G401 (cell line): ENCODE measurements around the gene IKZF4. TPM values are rescaled to one million over a fixed set of nuclear protein-coding genes. Genes with fewer than 3 reads are reported as not detected.

Experiments
- DNase-seq: peaks from one replicate; pipeline ENCODE4 v3.0.0-alpha.2; 2015; ENCODE audit warnings: low spot score
- in situ Hi-C: cut with HindIII; loops from 2 replicates; pipeline ENCODE4 v1.10.0; 2016; ENCODE audit warnings: low sequenced_read_pairs, mixed read lengths
- total RNA-seq: library from RNA; depleted of rRNA; stranded (reverse); fragments of >200 nt; shearing (Covaris generic); gene quantifications from 2 replicates; pipeline ENCODE4 v1.2.3, GENCODE V29; 2014; rRNA removed

IKZF4 gene
- total RNA-seq, 1 experiment from 2014 or later, result 0.54 TPM

- DNase-seq, result peak; percentile 44
- in situ Hi-C loops, result no loop called here
These were observed 58.3 kb downstream of the IKZF4 start for GRCh38 chr12:56078931-56079722.

- in situ Hi-C loops, result no loop called here
- peak; percentile 27 for DNase-seq
These were observed 59.1 kb downstream of the IKZF4 start, which contains the start of gene ERBB3 for GRCh38 chr12:56079723-56080555. Gene ERBB3 (plus strand): TSS chr12:56080165. CDS start chr12:56080301, 136 bp downstream.

GRCh38 chr12:56080556-56081138 lies 59.8 kb downstream of the IKZF4 start:
- DNase-seq, result no peak
- in situ Hi-C loops, result no loop called here

- DNase-seq, result no peak
- in situ Hi-C loops, result no loop called here
These were observed 60.8 kb downstream of the IKZF4 start for GRCh38 chr12:56081393-56082347.

- DNase-seq, result no peak
- in situ Hi-C loops, result no loop called here
These were observed 61.5 kb downstream of the IKZF4 start for GRCh38 chr12:56082382-56082781.

- DNase-seq, result no peak
These were observed 62.1 kb downstream of the IKZF4 start for GRCh38 chr12:56082967-56083366.

GRCh38 chr12:56084958-56085543 lies 64.2 kb downstream of the IKZF4 start:
- in situ Hi-C loops, result no loop called here
- DNase-seq, result peak; percentile 19

More at GRCh38 chr12:56082967-56083366, 62.1 kb downstream of the IKZF4 start:
- in situ Hi-C loops, result no loop called here

- in situ Hi-C loops, result no loop called here
- no peak for DNase-seq
These were observed 65.3 kb downstream of the IKZF4 start for GRCh38 chr12:56086096-56086495.

- in situ Hi-C loops, result no loop called here
- DNase-seq, result no peak
These were observed 65.8 kb downstream of the IKZF4 start for GRCh38 chr12:56086608-56087007.

GRCh38 chr12:56087220-56087619 lies 66.4 kb downstream of the IKZF4 start:
- DNase-seq, result no peak
- in situ Hi-C loops, result no loop called here

Other genes starting within 250 kb of the IKZF4 start
- 248 and 272 TPM in 2 replicates for gene SARNP, start 203.3 kb upstream of the IKZF4 start, total RNA-seq
- 27.8 and 51.5 TPM in 2 replicates for gene ORMDL2, start 203.0 kb upstream of the IKZF4 start, total RNA-seq
- 17.3 and 33.2 TPM in 2 replicates for gene DNAJC14, start 191.5 kb upstream of the IKZF4 start, total RNA-seq
- gene MMP19, start 178.1 kb upstream of the IKZF4 start, total RNA-seq, result 0.98 and 1.8 TPM in 2 replicates
- gene PYM1, start 93.1 kb upstream of the IKZF4 start, total RNA-seq, result 93.9 and 119 TPM in 2 replicates
- gene DGKA, start 89.9 kb upstream of the IKZF4 start, total RNA-seq, result 3.6 and 9.7 TPM in 2 replicates
- gene PMEL, start 55.0 kb upstream of the IKZF4 start, total RNA-seq, result 22.2 and 27.9 TPM in 2 replicates
- 44.7 and 52.3 TPM in 2 replicates for gene CDK2, start 54.2 kb upstream of the IKZF4 start, total RNA-seq
- 16.9 and 22.1 TPM in 2 replicates for gene RAB5B, start 47.0 kb upstream of the IKZF4 start, total RNA-seq
- 39.8 and 50.2 TPM in 2 replicates for gene SUOX, start 23.8 kb upstream of the IKZF4 start, total RNA-seq
- 1,383 and 1,581 TPM in 2 replicates for gene RPS26, start 20.9 kb downstream of the IKZF4 start, total RNA-seq
- 4.3 and 17.4 TPM in 2 replicates for gene ERBB3, start 59.1 kb downstream of the IKZF4 start, total RNA-seq
- gene PA2G4, start 83.5 kb downstream of the IKZF4 start, total RNA-seq, result 357 and 451 TPM in 2 replicates
- 3,225 and 5,126 TPM in 2 replicates for gene RPL41, start 95.6 kb downstream of the IKZF4 start, total RNA-seq
- gene ZC3H10, start 97.2 kb downstream of the IKZF4 start, total RNA-seq, result 2.9 and 3.3 TPM in 2 replicates
- gene ESYT1, start 107.2 kb downstream of the IKZF4 start, total RNA-seq, result 108 and 114 TPM in 2 replicates
- 115 and 166 TPM in 2 replicates for gene MYL6B, start 131.5 kb downstream of the IKZF4 start, total RNA-seq
- 1,669 and 1,953 TPM in 2 replicates for gene MYL6, start 137.3 kb downstream of the IKZF4 start, total RNA-seq
- 10.5 and 18.4 TPM in 2 replicates for gene SMARCC2, start 168.4 kb downstream of the IKZF4 start, total RNA-seq
- gene RNF41, start 200.9 kb downstream of the IKZF4 start, total RNA-seq, result 66.6 and 71.6 TPM in 2 replicates
- gene NABP2, start 203.3 kb downstream of the IKZF4 start, total RNA-seq, result 20.2 and 33.0 TPM in 2 replicates
- not detected in 2 replicates for gene SLC39A5, start 209.0 kb downstream of the IKZF4 start, total RNA-seq
- gene ANKRD52, start 237.3 kb downstream of the IKZF4 start, total RNA-seq, result 6.2 and 9.0 TPM in 2 replicates
- gene COQ10A, start 245.9 kb downstream of the IKZF4 start, total RNA-seq, result 22.3 and 24.2 TPM in 2 replicates